Tibial artery (tissue), 4 donors: ENCODE measurements around the gene TTR.

ENCODE experiments used
- DNase-seq, 2 donors: peaks; one replicate each; pipeline ENCODE4 v3.0.0-alpha.2; 2019
- H3K27ac ChIP-seq, 2 donors: fragments of 200-600 bp; sonication (generic) in 1 of 2; 1 replicate in 1 of 2; 2 replicates in 1 of 2; pipeline ENCODE4 v1.5.1; 2018 to 2019; ENCODE audit warnings: mild to moderate bottlenecking in 1 of 2
- H3K27me3 ChIP-seq, 2 donors: fragments of 200-600 bp; sonication (generic) in 1 of 2; one replicate each; pipeline versions ENCODE4 v1.5.1 to v1.6.0; 2016 to 2019
- H3K36me3 ChIP-seq, 3 donors: fragments of 200-600 bp; sonication (generic) in 2 of 3; one replicate each; pipeline ENCODE4 v1.5.1; 2016 to 2019; ENCODE audit warnings: mild to moderate bottlenecking in 2 of 3
- H3K4me1 ChIP-seq, 4 donors: fragments of 200-600 bp; sonication (generic) in 2 of 4; 1 replicate in 3 of 4; 2 replicates in 1 of 4; pipeline ENCODE4 v1.5.1; 2016 to 2019
- H3K4me3 ChIP-seq, 2 donors: fragments of 200-600 bp; sonication (generic) in 1 of 2; 1 replicate in 1 of 2; 2 replicates in 1 of 2; pipeline ENCODE4 v1.5.1; 2018 to 2019; ENCODE audit warnings: mild to moderate bottlenecking in 2 of 2
- H3K9me3 ChIP-seq, 3 donors: fragments of 200-600 bp; sonication (generic) in 1 of 3; one replicate each; pipeline ENCODE4 v1.5.1; 2016 to 2019
- intact Hi-C: fragments of 100-400 bp; cut with DNase I; formaldehyde crosslinking; loops from one replicate; pipeline ENCODE4 v1.15.0; 2023; ENCODE audit warnings: low total_unique reads
- TF ChIP-seq, protein P1 (sequence below), 2 experiments: fragments of 200-600 bp in 1 of 2; fragments of 450-650 bp in 1 of 2; IDR thresholded peaks; one replicate each; pipeline ENCODE4 v1.5.1; 2017 to 2019; ENCODE audit warnings: antibody characterized with exemption in 2 of 2, mild to moderate bottlenecking in 1 of 2, moderate library complexity in 1 of 2

TTR gene

DNA sequence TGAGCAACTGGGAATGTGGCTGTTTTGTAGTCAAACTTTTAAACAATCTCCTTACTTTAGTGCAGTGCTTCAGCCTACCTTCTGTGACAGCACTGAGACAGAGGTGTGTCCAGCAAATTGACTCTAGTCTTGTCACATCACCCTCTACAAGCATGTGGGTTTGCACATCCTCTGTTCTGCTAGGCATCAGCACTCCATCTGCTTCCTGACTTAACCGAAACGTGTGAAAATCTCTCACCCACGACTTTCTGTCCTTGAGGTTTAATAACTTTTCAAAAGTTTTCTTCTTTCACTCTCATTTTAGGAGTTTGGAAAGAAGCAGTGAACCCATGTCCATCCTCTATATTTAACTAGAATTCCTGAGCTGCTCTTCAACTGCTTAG lies 42.6 kb downstream of the TTR start:
- TF ChIP-seq, protein P1, sequence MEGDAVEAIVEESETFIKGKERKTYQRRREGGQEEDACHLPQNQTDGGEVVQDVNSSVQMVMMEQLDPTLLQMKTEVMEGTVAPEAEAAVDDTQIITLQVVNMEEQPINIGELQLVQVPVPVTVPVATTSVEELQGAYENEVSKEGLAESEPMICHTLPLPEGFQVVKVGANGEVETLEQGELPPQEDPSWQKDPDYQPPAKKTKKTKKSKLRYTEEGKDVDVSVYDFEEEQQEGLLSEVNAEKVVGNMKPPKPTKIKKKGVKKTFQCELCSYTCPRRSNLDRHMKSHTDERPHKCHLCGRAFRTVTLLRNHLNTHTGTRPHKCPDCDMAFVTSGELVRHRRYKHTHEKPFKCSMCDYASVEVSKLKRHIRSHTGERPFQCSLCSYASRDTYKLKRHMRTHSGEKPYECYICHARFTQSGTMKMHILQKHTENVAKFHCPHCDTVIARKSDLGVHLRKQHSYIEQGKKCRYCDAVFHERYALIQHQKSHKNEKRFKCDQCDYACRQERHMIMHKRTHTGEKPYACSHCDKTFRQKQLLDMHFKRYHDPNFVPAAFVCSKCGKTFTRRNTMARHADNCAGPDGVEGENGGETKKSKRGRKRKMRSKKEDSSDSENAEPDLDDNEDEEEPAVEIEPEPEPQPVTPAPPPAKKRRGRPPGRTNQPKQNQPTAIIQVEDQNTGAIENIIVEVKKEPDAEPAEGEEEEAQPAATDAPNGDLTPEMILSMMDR (IDR thresholded peaks at IDR 0.05), result no peak
- intact Hi-C loops, result no loop called here
- H3K27me3 ChIP-seq, result no peaks in the 10 kb centered on the region
- no peak overlapping the region for H3K4me3 ChIP-seq
- peaks cover 0 to 3% (median 0%) of the 10 kb centered on the region in 3 donors for H3K36me3 ChIP-seq
- H3K4me1 ChIP-seq, result no peaks in the 10 kb centered on the region
- H3K9me3 ChIP-seq, result no peaks in the 10 kb centered on the region
- no peak overlapping the region for H3K27ac ChIP-seq
- no peak for DNase-seq

DNA sequence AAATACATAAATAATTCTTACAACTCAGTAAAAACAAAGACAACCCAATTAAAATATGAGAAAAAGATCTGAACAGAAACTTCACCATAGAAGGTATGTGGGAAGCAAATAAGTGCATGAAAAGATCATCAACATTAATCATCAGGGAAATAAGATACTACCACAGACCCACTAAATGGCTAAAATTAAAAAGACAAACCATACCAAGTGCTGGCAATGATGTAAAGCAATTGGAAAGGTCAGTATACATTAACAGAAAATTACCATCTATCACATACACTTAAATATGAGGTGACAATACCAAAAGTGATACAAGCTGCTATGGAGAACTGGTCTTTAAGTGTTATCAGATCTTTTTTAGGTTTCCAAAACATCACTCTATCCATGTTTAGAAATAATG lies 44.7 kb downstream of the TTR start:
- no peaks in the 10 kb centered on the region for H3K4me1 ChIP-seq
- intact Hi-C loops, result no loop called here
- H3K9me3 ChIP-seq, result no peaks in the 10 kb centered on the region
- no peaks in the 10 kb centered on the region for H3K27me3 ChIP-seq
- no peak overlapping the region for H3K27ac ChIP-seq
- H3K36me3 ChIP-seq, result peaks cover 0 to 3% (median 0%) of the 10 kb centered on the region in 3 donors
- TF ChIP-seq, protein P1 (IDR thresholded peaks at IDR 0.05), result no peak
- no peak for DNase-seq
- H3K4me3 ChIP-seq, result no peak overlapping the region

DNA sequence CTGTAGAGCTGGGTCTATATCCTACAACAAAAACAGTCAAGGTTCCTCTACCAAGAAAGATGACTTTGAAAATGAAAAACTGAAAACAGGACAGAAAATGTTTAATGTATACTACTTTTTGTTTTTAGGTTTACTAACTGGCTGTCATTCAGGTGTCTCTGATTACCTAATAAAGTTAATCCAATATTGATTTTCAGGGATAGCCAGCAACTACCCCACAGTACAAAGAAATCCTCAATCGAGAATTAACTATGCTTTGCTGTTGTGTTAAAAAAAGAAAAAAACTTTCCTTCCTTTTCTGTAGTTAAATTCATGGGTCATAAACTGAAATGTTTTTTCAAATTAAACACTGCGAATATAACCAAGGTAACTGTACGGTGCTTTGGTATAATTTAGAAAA lies 45.8 kb downstream of the TTR start:
- no peak for DNase-seq
- TF ChIP-seq, protein P1 (IDR thresholded peaks at IDR 0.05), result no peak
- Histone ChIP-seq H3K4me3 (no peak overlapping the region), H3K9me3 (no peaks in the 10 kb centered on the region), H3K36me3 (peaks cover 0 to 3% (median 0%) of the 10 kb centered on the region in 3 donors), H3K4me1 (no peaks in the 10 kb centered on the region), H3K27me3 (no peaks in the 10 kb centered on the region), H3K27ac (no peak overlapping the region)
- intact Hi-C loops, result no loop called here

DNA sequence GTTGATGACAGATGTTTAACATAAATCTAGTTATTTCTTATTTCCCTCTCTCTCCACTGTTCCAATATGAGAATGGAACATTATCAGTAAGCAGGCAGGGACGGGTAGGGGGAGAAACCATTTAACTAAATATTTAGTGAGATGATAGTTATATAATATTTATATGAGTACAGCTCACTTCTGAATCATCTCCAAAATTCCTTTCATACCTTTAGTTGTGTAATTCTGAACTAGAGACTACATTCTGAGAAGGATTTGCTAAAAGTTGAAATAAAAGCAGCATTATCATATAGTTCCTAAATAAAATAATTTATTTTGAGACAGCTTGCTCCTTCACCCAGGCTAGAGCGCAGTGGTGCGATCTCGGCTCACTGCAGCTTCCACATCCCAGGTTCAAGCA lies 51.3 kb downstream of the TTR start:
- Histone ChIP-seq H3K4me1 (no peaks in the 10 kb centered on the region), H3K27me3 (no peaks in the 10 kb centered on the region), H3K4me3 (no peak overlapping the region), H3K36me3 (peaks cover 0 to 3% (median 0%) of the 10 kb centered on the region in 3 donors), H3K27ac (no peak overlapping the region), H3K9me3 (no peaks in the 10 kb centered on the region)
- no peak for DNase-seq
- TF ChIP-seq, protein P1 (IDR thresholded peaks at IDR 0.05), result no peak
- intact Hi-C loops, result no loop called here

DNA sequence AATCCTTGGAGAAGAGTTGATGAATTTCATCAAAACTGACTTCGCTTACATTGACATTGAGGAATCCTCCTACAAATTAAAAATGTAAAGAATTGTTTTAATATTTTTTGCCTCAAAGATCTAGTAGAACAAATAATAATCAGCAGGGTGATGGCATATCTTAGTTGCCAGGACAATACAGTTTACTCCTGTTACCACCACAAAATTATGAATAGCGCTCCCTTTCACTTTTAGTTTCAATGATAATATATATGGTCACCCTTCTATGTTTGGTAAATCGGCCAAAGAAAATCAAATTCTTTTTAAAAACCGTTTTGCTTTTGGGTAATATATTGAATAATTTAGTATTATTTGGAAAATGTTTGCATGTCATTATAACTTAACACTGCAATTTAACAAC lies 53.7 kb downstream of the TTR start:
- Histone ChIP-seq H3K4me1 (no peaks in the 10 kb centered on the region), H3K27ac (no peak overlapping the region), H3K9me3 (no peaks in the 10 kb centered on the region), H3K27me3 (no peaks in the 10 kb centered on the region), H3K4me3 (no peak overlapping the region), H3K36me3 (no peaks in the 10 kb centered on the region)
- intact Hi-C loops, result no loop called here
- DNase-seq, result no peak
- TF ChIP-seq, protein P1 (IDR thresholded peaks at IDR 0.05), result no peak
